Stimulated activated CD4-positive, alpha-beta T cell treated with anti-CD3 and anti-CD28 coated beads, Interleukin-12 subunit alpha, Interleukin-12 subunit beta, amount 100 ng/mL, for 24 hours (primary cell): ENCODE data around the gene AHDC1.

Experiments used
- DNase-seq, 2 experiments: peaks; one replicate each; pipeline ENCODE4 v3.0.0-alpha.2; 2020; ENCODE audit warnings: low read depth in 2 of 2

AHDC1 gene

DNA sequence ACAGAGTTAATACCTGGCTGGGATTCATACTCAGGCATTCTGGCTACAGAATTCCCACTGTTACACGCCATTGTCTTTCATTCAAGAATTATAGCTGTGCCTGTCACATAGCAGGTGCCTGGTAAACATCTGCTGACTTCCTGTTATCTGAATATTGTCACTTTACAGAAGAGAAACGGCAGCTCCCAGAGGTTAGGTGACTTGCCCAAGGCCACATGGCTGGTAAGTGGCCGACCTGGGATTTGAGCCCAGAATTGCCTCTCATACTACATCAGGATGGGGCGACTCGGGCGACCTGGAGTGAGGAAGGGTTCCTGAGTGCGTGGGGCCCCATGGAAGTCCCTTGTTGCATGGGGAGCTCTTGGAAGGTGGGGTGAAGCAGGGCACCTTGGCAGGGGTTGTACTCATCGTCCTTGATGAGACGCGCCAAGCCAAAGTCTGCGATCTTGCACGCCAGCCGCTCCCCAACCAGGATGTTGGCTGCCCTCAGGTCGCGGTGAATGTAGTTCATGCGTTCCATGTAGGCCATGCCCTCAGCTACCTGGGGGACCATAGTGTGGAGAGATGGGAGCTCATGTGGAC, 10.2 kb upstream of the AHDC1 start:
- no peak for DNase-seq

DNA sequence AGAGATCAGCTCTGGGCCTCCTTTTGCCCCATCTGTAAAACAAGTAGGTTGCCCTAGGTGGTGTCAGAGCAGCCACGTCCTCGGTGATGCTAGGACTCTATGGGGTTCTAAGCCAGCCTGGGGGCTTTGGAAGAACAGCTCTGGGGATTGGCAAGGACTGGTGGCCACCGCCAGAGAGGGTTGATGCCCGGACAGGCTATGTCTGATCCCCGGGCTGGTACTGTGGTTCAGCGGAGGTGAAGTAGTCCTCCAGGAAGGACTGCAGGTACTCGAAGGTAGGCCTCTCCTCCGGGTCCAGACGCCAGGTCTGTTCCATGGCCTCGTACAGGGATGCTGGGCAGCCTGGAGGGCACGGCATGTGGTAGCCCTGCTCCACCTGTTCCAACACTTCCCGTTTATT, 8.8 kb upstream of the AHDC1 start:
- DNase-seq = no peak

DNA sequence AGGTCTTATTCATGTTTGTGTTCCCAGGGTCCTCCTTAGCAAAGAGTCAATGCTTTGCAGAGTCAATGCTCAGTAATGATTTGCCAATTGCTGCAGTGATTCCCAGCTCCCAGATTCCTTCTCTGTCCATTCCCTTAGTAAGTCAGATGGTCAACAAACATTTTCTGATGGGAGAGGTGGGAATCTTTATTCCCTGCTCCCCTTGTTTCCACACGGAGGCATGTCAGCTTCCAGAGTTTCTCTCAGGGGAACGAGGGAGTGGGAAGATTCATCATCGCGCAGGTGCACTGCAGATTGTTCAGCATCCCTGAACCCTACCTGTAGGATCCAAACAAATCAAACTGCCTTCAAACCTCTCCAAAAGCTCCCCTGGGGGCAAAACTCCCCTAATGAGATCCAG, 7.5 kb upstream of the AHDC1 start:
- no peak for DNase-seq

DNA sequence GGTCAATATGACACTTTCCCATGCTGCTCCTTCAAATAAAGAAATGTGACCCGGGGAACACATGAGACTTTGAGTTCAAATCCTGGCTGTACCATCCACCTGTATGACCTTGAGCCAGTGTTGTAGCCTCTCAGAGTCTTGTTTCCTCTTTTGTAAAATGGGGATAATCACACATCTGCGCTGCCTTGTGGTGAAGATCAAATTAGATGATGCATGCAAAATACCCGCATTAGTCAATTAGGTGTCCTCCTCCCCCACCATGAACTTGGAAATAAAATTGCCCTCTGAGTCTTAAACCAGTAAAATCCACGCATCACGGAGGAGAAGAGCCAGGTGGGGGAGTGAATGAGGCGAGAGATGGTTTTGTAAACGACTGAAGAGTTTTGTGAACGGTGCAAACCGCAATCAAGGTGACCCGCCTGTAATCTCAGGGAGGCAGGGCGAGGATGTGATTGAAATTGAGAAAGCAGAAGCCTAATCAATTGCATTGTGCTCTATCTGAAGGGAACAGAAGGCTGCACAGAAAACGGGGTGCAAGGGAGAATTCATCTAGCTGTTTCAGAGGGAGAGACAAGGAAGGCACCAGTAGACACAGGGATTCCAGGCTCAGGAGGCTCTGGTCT, 5.8 kb upstream of the AHDC1 start:
- DNase-seq = no peak

DNA sequence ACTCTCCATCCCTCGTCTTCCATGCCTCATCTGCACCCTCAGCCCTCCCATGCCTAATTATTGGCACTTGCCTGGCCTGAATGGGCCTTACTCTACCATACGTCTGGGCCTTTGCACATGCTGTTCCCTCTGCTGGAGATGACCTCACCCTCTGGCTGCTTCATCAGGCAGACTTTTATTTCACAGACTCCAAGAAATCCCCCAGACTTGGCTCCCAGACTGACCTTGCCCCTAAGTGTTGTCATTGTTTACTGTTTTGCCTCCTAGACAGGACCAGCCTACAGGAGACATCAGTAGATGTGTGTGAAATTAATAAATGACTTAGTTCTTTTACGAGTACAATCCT, 5.2 kb upstream of the AHDC1 start:
- no peak for DNase-seq

DNA sequence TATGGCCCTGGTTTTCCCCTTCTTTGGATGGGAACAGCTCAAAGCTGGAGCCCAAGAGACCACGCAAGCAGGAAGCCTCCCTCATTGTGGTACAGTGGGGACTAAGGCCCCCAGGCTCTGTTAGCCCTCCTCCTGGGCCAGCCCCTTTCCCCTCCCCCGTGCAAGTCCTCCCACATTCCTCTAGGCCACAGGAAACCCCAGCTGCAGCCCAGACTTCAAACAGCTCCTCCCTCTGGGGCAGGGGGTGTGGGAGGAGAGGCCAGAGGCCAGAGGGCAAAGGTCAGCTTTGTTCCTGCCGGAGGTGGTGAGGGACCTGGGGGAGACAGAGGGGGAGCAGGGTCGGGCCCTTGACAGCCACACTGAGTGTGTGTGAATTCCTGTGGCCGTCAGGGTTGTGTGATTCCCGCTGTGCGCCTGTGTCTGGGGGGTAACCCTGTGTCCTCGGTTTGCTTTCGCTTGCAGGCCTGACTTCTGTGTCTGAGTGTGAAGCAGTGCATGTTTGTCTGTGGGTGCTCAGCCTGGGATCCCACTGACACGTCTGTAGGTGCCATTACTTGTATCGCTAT, 3.4 kb upstream of the AHDC1 start:
- no peak for DNase-seq

DNA sequence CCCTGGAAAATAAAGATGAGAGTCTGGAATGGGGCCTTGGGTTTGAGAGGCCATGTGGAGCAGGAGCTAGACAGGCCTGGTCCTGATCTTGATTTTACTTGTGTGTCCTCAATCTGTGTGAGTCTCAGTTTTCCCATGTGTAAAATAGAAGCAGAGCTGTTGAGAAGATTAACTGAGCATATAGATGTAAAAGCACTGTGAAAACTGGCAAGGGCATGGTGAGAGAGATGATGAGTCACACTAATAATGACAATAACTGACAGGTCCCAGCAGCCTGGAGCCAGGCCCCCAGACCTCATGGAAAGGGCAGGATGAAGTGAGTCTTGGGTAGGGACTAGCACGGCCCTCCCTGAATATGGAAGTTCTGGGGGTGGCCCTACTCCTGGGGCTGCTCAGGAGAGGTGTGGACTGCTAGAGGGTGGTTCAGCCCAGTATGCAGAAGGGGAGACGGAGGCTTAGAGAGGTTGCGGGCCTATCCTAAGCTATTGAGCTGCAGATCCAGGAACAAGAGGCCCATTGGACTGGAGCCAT, 2.8 kb upstream of the AHDC1 start:
- no peak for DNase-seq

DNA sequence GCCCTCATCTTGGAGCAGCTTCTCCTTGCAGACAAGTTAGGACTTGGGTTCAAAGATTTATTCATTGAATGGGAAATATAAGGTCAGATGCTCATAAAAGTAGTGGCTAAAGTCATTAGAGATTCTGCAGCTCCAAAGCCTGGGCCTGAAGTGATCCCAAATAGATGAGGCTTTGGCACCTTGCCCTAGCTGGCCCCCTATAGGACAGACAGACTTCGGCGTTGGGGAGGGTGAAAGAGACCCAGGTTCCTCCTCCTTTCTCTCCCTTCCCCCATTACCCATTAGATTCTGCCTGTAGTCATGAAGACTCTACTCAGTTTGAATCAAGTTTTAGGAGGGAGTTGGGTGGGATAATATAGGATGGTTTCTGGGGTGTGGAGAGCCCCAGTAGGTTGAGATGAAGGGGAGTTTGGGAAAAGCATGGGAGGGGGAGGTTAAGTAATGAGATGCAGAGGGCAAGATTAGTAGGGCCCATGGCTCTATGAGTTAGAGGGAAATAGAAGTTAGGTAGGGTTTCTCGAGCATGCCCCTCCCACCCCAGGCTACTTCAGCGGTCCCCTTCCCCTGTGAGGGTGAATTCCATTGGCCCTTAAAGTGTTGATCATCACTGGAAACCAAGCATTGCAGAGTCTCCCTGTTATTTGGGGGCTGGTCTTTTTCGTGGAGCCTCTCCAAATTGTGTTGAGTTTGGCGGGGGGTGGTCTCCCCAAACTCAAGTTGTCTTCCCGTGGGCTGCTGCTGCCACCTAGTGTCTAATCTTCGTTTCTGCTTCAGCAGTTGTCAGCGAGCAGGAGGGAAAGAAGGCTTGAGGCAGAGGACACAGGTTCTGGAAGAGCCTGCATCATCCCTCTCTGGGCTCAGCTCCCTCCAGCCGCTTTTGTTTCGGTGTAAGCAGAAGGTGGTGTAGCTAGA, 2.1 kb upstream of the AHDC1 start:
- DNase-seq = peak; percentile 43 to 48

DNA sequence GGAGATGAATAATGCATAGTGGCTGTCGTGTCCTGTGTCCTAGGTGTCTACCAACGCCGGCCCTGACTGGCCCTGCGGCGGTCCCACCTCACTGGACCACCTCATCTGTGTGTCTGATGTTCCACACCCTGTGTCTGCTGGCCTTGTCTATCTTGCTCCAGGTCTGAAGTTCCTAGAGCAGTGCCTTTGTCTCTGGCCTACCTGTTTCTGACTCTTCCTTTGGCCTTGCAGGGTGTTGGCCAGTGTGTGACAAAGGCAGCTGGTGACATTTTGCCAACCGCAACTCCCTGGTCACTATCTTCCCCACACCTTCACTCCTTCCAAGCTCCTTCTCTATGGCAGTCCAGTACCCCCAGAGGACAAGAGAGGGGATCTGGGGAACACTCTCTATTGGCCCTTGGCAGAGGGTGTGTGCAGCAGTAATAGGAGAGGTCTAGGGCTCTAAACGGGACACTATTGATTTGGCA, 1.4 kb upstream of the AHDC1 start:
- no peak for DNase-seq

DNA sequence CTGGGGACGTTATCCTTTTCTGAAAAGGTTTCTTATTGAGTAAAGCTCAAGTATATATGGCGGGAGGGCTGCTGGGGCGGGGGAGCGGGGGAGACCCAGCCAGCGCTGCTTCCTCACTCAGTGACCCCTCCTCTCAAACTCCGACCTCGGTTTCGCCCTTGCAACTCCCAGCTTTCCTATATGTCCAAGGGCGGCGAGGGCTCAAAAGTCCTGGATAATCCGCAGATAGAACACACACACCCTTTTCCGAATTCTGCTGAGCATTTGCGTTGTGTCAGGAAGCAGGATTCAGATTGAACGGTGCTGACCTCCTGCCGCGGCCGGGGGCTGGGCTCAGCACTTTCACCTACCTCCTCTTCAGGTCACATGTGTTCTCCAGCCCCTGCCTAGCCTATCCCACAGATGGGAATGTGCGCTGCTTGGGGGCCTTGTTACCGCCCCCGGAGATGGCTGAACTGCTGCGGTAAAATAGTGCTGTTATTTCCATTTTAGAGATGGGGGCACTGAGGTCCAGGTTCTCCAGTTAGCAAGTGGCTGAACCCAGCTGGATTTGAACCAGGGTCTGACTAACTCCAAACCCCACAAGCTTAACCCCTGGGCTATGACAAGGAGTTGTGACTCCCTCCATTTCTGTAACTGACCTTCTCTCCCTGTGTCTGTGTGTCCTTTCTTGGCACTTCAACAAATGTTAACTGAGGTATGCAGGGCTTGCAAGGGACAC, 795 bp upstream of the AHDC1 start:
- no peak for DNase-seq

DNA sequence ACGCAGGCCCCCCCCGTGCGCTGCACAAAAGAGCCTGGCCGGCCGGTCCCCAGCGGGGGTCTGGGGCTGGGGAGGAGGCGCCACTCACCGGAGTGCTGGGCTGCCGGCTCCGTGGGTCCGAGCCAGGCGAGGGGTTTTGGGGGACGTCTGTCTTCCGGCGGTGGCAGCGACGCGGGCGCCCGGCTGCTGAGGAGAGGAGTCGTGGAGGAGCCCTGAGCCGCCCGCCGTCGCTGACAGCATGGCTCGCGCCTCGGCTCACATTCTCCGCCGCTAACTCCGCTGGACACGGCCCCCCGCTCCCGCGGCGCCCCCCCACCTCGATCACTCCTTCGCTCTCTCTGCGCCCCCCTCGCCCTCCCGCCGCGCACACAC, 649 bp downstream of the AHDC1 start:
- DNase-seq = no peak

DNA sequence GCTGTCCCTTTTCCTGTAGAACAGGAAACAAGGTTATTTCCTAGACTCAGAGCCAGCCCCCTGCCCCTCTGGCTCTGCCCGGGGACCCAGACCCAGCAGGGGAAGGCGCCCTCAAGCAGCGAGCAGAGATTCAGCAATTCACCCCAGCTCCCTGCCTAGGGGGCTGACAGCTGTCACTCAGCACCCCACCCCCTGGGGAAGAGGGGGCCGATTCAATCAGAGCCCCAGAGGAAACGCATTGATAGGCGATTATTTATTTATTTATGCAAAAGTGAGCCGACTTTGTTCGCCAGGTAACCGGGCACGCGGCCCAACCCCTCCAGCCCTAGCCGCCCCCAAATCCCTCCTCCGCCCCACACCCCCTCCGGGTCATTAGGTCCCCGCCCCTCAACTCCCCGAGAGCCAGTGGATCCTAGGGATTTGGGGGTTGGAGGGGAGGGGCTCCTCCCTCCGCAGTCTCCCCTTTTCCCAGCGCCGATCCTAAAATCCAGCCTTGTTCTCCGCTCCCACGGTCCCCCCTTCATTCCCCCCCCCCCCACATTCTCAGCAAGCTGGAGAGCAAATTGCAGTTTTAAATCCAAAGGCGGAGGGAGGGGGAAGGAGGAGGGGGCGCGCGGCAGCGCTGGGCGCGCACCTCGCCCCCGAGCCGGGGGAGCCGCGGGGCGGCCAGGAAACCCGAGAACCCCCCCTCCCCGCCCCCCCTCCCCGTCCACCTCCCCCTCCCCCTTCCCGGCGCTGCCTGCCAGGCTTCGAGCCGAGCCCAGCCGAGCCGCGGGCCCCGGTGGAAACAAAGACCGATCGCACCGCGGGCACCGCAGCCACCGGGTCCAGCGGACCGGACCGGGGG, 1.3 kb downstream of the AHDC1 start:
- DNase-seq = no peak

DNA sequence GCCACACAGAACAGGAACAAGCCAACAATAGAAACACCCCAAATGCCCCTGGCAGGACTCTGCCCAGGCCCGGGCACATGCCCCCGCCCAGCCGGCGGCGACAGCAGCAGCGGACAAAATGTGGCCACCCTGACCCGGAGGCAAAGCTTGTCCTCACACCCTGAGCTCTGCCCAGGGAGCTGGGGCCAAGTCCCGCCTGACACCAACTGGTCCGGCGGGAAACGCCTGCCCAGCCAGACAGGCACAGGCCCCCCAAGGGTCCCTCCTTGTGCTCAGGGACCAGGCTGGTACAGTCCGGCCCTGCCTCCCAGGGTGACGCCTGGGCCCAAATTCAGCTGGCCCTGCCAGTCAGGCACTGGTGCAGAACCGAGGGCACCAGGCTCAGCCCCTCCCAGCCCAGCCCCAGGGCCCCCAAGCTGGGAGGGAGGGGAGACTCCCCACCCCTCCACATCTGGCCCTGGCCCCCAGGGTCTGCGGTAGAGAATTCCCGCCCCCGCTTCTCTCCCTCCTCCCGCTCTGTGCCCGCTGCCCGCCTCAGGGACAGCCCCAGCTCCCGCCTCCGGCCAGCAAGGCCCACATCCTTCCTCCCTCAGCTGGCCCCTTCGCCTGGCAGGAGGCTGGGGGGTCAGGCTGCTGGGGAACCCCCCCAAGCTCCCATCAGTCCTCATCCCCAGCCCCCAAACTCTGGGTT, 2.0 kb downstream of the AHDC1 start:
- DNase-seq = no peak

DNA sequence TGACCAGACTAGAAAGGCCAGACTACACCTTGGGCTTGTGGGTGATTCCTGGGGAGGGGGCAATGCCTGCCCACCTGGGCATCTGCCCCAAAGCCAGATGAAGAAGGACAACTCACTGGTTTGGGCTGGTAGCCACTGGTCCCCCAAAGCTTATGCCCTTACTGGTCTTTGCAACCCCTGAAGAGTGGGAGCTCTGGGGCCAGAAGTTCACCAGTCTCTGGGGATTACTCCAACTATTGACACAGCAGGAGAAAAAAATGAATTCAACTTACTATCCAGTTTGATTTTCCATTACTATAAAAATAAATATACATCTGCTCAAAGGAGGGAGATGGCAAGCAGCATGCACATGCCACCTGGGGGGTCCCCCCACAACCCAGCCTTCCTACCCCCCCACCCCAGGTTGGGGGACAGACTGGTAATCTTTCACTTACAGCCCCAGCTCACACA, 2.6 kb downstream of the AHDC1 start:
- DNase-seq = no peak

DNA sequence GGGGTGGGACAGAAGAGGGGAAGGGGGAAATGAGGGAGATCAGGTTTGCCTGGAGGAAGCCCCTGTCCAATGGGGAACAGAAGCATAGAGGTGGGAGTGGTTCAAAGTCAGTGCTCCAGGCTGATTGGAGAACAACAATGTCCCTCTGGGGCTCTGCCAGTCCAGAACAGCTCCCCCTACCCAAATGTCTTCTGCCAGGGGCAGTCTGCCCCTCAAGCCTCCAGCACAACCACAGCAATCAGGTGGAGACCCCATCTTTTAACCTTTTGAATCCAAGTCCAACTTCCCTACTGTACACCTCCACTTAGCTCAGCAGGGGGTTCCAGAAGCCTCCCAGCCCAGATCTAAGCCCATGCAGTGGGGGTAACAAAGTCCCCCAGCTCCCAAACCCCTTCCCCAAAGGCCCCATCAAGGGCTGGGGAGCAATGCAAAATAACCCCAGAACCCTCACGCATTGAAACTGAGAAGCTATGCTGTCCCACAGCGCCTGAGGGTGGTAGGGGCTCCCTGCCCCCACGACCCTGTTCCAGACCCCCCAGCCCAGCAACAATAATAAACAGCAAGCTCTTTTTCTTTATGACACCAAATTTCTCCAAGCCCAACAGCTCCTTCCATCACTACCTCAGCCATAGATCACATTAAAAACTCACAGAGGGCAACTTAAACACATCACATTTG, 3.3 kb downstream of the AHDC1 start:
- no peak for DNase-seq

DNA sequence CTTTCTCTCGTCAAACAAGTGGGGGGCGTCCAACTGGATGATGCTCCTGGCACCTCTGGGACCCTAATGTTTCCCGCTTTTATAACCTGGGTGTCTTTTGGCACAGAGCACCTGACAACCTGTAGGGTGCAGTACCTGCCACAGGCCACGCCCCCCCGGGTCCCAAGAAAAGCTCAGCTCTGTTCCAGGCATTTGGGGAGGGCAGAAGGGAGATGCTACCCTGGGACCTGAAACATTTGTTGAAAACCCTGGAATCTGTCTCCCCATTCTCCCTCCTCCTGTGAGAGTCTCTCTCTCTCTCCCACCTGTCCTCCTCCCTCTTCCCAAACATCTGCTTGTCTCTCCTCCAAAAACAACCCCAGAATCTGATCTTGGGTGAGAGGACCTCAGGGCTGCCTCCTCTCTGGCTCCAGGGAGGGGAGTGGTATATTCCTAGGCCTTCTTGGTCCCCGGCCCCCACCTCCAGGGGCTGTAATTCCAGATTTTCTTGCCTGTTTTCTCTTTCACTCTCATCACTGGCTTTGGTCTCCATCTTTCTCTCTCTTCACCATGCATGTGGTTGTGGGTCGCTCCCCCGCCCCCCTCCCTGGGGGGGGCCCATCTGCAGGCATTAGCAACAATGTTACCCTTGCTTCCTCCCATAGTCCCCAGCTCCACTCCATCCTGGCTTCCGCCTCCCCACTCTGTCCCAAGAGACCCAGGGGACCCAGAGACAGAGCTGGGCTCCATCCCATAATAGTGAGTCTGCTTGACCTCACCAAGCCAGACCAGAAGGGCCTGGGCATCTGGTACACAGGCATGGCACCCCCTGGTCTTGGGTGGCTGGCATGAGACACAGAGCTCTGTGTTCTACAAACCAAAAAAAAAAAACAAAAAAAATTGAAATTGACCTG, 4.1 kb downstream of the AHDC1 start:
- no peak for DNase-seq

DNA sequence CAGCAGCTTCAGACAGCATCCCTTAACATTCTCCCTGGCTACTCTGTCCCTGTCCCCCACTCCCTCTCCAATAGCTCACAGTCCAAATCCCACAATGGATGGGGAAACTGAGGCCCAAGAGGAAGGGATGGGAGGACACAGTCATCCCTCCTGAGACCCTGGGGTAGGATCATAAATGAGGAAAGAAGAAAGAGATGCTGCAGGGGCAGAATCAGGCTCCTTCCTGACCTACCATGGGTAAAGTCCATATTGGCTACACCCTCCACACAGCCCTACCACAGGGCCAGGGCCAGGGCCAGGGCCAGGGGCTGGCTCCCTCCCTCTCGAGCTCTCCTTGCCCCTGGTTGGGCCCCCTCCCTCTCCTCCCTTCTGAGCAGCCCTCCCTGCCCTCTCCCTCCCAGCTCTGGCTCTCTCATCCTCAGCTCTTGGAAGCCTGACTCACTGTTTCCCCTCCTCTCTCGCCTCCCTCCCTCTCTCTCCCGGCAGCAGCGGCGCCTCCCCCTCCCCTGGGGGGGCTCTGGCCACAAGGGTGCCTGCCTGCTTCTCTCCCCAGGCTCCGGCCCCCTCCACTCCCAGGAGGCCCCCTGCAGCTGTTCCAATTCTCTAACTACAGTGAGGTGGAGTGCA, 4.9 kb downstream of the AHDC1 start:
- peak in 1 of 2 experiments; percentile 39 for DNase-seq

DNA sequence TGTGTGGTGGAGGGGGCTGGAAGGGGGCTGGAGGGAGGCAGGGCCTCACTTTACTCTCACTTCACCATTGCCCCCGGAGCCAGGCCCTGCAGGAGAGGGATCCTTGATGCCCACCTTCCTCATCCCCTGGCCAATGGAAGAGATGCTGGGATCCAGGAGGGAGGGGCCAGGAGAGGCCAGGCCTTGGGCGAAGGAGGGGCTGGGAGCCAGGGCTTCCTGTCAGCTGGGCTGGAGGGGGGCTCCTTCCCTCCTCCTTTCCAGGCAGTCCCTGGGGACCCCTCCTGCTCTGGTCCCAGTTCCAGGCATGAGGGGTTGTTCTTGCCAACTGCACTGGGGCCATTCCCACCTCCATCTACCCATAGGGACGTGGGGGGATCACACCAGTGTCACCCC, 5.7 kb downstream of the AHDC1 start:
- DNase-seq = no peak
